ENCODE data around the gene HYAL3.
"Not testable (repeated sequence)": the region's sequence is repeated elsewhere in the genome, so short reads cannot be mapped to it uniquely, and the experiment has no call there.

The HYAL3 gene

DNA sequence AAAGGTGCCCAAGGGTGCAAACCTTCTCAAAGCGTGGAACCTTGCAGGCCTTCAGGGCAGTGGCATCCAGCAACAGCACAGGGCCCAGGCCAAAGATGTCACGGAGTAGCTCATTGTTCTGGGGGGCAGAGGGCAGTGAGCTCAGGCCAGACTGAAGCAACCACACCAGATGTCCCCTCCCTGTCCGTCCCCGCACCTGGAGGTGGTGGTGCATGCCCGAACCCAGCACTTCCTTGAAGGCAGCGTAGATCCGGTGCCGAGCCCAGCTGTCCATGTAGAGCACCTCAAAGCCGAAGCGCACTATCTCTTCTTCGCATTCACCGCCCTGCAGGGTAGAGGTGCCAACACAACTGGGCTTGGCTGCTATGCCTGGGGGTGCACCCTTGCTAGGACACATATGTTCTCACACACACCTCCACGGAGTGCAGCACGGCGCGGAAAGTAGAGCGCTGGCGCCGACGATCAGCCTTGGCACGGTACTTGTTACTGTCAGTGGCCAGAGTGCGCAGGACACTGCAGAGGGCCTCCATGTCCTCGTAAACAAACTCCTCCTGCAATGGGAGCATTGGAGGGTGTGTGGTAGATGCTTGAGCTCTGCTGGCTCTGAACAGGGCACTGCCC, 10.7 kb downstream of the HYAL3 start:
- DNase-seq = no peak

DNA sequence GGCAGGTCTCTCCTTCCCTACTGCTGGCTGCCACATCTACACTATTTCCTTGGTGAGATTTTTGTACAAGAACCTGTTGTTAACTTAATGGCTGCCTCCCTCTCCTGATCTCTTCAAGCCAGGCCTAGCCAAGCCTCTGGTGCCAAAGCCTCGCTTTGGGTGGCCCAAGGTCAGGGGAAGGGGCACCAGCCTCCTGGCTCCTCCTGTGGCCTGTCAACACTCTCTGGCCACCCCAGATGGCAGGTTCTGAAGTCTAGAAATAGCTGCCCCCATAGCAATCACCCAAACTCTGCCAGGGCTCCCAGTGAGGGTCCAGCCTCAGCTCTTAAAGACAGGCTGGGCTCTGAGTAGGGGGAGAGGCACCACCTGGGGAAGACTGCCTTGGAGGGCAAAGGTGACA, 11.9 kb downstream of the HYAL3 start:
- DNase-seq = no peak

DNA sequence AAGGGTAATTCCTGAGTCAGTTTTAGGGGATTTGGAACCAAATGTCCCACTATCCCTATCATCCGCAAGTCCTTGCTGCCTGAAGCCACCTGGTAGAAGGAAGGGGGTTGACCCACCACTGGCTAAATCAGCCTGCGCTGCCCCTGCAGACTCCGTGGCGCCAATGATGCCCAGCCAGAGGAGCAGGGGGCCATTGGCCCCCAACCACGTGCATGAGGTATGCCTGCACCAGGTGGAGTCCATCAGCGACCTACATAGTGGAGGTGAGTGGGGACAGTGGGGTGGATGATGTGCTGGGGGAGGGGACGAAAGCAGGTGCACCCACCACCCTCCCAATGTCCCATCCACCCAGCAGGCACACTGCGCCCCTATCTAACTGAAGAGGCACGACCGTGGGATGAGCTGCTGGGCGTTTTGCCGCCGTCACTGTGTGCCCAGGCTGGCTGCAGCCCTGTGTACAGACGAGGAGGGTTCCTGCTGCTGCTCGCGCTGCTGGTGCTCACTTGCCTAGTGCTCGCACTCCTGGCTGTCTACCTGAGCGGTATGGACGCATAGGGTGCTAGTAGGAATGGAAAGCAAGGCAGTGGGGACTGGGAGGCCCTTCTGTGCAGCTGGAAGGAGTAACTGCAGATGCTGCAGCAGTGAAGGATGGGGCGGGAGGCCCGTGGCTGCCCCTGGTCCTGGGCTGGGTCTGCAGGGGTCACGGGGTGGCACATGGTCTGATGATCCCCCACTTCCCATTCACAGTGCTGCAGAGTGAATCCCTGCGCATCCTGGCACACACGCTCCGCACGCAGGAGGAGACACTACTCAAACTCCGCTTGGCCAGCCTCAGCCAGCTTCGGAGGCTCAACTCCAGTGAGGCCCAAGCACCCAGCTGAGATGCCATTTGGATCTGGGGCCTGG, 12.6 kb downstream of the HYAL3 start:
- DNase-seq = no peak

DNA sequence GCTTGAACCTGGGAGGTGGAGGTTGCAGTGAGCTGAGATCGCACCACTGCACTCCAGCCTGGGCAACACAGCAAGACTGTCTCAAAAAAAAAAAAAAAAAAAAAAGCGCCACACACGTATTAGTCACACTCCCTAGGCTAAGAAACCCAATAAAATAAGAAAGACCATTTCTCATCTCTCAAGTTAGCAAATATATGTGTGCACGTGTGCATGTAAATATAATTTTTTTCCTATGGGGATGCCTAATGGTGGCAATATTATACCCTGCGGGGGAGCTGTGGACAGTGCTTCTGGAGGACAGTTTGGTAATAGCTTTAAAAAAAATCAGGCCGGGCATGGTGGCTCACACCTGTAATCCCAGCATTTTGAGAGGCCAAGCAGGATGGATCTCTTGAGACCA, 15.1 kb downstream of the HYAL3 start:
- DNase-seq = not testable (repeated sequence)

DNA sequence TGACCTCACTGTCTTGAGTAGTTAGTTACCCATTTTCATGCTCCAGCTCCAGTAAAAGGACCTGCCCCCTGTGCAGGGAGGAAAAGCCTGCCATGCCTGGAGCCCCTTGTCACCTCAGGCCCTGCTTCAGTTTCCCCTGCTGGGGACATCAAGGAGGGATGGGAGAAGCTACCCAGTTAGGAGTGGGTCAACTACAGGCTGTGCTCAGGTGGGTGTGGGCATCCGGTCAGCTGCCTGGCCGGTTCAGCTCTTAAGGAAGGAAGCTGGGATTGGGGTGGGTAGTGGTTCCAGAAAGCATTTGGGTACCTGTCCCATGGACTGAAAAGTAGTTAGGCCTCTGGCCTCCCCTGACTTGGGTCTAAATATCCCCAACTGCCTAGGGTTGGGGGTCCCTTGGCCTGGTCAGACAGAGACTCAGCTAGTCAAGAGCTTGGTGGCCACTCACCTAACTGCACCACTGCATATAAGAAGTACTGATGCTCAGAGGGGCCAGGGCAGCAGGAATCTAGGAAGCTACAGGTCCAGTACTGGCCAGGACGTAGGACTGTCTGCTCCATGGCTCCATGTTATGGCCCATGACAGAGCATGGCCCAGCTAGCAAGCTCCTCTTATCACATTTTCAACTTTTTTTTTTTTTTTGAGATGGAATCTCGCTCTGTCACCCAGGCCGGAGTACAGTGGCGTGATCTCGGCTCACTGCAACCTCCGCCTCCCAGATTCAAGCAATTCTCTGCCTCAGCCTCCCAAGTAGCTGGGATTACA, 19.8 kb downstream of the HYAL3 start:
- no peak for DNase-seq

DNA sequence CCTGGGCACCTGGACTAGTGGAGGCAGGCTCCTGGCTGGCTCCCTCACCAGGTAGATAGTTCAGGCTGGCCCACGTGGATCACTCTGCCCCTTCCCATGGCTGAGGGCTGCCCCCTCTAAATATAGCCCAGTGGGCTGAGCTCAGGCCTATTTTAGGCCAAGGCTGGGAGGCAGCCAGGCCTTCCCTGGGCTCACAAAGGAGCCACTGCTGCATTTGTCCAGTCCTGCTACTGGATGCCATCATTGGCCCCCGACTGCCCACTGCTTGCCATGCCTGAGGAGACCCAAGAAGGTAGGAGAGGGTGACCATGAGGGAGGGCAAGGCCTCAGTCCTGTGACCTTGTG, 20.4 kb downstream of the HYAL3 start, which contains the start of gene LSMEM2:
Gene LSMEM2, plus strand, starts transcription at position 208 of the 345 bp plus-strand sequence. Its CDS starts 27 bp downstream, at position 235.
- no peak for DNase-seq

DNA sequence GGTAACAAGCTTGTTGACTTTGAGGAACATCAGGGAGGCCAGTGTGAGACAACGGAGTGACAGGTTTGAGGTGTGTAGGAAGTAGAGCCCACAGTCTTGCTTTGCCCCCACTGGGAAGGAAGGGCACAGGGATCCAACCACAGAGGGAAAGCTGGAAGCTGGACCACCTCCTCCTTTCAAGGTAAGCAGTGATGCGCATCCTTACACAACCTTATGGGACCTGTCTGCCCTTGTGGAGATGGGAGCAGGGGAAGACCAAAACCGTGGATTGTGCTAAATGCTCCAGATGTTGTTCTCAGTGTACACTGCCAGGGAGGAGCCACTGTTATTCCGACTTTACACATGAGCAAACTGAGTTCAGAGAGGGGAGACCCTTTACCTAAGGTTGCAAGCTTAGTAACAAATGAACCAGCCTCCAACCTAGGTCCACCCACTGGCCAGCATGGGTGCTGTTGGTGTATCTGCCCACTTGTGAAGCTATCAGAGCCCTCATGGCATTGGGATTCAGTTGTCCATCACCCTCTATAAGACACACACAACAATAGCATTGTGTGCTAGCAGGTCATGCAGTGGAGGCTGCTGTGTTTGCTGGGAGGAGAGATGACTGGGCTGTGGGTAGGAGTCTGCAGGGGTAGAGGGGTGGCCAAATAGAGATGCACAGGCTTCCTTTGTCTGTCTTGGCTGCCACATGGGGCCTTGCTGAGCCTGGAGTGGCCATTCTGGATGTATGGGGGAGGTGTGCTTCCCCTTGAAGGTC, 20.9 kb downstream of the HYAL3 start:
- DNase-seq = no peak

DNA sequence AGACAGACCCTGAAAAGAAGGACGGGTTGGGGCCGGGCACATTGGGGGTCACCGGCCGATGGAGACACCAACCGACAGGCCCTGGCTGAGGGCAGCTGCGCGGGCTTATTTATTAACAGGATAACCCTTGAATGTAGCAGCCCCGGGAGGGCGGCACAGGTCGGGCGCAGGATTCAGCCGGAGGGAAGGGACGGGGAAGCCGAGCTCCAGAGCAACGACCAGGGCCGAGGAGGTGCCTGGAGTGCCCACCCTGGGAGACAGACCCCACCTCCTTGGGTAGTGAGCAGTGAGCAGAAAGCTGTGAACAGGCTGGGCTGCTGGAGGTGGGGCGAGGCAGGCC, 22.5 kb downstream of the HYAL3 start:
- DNase-seq = no peak

DNA sequence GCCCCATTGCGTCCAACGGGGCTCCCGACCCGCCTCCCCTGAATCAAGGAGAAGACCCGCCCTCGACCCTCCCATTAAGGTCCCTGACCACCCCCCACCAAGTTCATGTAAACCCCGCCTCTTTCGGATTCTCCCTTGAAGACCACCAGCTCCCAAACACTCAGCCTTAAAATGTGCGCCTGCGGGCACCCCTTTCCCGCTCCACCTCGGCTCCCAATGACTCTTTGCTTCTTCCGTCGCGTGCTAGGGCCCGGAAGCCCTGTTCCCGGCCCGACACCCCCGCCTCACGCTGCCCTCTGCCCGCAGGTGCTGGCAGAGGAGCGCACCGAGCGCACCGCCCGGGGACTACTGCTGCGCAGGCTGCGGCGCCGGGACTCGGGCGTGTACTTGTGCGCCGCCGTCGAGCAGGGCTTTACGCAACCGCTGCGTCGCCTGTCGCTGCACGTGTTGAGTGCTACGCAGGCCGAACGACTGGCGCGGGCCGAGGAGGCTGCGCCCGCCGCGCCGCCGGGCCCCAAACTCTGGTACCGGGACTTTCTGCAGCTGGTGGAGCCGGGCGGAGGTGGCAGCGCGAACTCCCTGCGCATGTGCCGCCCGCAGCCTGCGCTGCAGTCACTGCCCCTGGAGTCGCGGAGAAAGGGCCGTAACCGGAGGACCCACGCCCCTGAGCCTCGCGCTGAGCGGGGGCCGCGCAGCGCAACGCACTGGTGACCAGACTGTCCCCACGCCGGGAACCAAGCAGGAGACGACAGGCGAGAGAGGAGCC, 23.0 kb downstream of the HYAL3 start:
- DNase-seq = no peak

DNA sequence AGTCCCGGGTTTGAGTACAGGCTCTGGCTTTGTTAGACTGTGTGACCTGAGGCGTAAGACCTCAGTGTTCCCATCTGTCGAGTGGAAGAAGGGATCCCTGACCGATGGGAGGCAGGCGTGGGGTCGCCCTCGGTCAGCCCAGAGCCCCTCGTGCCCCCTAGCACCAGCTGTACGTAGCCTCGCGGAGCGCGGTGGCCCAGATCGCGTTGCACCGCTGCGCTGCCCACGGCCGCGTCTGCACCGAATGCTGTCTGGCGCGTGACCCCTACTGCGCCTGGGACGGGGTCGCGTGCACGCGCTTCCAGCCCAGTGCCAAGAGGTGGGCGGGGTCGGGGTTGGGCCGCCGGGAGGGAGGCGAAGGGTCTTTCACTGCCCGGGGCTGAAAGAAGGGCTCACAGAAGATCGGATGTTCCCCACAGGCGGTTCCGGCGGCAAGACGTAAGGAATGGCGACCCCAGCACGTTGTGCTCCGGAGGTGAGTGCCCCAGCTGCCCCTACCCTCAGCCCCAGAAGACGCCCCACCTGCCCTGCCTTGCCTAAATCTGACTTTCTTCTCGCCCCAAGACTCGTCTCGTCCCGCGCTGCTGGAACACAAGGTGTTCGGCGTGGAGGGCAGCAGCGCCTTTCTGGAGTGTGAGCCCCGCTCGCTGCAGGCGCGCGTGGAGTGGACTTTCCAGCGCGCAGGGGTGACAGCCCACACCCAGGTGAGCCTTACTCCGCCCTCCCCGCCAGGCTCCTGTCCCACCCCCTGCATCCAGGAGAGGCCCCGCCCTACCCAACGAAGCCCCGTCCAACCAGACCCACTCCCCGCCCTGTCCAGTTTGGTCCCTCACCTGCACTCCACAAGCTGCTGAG, 23.8 kb downstream of the HYAL3 start:
- no peak for DNase-seq

DNA sequence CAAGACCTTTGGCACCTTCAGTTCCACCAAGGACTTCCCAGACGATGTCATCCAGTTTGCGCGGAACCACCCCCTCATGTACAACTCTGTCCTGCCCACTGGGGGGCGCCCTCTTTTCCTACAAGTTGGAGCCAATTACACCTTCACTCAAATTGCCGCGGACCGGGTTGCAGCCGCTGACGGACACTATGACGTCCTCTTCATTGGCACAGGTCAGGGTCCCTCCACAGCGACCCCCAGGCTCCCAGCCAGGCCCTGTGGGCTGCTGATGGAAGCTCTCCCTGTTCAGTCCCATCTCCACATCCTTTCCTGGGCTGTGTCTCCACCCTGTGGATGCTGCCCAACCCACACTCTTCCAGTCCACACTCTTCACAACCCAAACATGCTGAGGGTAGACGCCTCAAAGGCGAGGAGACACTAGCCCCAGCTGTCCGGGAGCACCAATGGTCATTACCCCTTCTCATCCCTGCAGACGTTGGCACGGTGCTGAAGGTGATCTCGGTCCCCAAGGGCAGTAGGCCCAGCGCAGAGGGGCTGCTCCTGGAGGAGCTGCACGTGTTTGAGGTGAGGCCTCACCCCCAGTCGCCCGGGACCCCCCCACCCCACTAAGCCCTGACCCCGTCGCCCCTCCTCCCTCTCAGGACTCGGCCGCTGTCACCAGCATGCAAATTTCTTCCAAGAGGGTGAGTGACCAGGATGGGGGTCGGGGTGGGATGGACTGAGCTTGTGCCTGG, 24.7 kb downstream of the HYAL3 start:
- DNase-seq = peak; percentile 28

DNA sequence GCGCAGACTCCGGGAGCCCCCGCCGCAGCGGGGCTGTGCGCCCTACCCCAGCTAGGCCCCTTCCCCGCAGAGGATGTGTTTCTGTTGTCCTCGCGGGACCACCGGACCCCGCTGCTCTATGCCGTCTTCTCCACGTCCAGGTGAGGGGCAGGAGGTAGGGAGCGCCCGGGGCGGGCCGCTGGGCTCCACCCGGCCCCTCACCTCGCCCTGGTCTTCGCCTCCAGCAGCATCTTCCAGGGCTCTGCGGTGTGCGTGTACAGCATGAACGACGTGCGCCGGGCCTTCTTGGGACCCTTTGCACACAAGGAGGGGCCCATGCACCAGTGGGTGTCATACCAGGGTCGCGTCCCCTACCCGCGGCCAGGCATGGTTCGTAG, 25.5 kb downstream of the HYAL3 start:
- DNase-seq = no peak

DNA sequence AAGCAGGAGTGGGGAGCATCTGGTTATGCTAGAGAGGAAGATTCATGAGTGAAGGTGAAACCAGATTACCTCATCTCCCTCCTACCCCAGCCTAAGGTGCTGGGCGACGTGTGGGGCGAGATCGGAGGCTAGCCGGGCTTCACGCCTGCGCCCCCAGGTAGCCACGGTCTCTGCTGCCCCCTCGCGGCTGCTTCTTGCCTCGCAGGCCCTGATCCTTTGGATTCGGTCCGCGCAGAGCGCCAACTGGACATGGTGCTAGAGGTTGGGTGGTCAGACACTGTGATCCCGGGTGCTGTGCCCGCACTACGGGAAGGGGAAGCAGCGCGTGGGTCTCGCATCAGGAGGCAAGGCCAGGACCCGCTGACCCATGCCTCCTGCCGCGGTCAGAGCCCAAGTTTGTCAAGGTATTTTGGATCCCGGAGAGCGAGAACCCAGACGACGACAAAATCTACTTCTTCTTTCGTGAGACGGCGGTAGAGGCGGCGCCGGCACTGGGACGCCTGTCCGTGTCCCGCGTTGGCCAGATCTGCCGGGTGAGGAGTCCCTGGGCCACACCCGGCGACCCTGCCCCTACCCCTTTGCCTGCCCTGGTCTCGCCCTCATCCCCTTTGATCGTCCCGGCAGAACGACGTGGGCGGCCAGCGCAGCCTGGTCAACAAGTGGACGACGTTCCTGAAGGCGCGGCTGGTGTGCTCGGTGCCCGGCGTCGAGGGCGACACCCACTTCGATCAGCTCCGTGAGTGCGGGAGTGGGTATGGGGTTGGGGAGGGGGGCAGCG, 26.1 kb downstream of the HYAL3 start:
- peak; percentile 34 for DNase-seq

DNA sequence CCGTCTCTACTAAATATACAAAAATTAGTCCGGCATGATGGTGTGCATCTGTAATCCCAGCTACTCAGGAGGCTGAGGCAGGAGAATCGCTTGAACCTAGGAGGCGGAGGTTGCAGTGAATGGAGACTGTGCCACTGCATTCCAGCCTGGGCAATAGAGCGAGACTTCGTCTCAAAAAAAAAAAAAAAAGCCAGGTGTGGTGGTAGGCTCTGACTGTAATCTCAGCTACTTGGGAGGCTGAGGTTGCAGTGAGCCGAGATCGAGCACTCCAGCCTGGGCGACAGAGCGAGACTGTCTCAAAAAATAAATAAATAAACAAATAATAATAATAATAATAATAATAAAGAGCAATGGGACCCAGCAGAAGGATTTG, 26.7 kb downstream of the HYAL3 start:
- DNase-seq = not testable (repeated sequence)

DNA sequence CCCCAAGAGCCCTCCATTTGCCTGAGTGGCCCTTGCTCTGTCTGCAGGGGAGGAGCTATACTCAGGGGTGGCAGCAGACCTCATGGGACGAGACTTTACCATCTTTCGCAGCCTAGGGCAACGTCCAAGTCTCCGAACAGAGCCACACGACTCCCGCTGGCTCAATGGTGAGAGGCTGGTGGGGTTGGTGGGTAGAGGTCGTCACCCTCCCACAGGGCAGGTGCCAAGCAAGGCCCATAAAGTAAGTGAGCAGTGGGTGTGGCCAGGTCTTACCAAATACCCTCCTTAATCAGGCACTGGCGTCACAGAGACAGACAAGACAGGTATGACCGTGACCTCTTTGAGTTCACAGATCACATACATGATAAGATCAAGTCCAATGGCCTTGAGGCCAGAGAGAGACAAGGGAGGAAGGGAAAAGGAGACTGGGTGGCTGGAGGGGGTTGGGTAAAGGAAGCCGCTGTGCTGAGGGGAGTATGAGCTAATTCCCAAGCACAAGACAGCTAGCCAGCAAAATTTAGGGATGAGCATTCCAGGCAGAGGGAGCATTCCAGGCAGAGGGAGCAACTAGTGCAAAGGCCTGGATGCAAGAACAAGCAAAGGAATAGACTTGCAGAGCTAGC, 27.8 kb downstream of the HYAL3 start:
- DNase-seq = no peak

DNA sequence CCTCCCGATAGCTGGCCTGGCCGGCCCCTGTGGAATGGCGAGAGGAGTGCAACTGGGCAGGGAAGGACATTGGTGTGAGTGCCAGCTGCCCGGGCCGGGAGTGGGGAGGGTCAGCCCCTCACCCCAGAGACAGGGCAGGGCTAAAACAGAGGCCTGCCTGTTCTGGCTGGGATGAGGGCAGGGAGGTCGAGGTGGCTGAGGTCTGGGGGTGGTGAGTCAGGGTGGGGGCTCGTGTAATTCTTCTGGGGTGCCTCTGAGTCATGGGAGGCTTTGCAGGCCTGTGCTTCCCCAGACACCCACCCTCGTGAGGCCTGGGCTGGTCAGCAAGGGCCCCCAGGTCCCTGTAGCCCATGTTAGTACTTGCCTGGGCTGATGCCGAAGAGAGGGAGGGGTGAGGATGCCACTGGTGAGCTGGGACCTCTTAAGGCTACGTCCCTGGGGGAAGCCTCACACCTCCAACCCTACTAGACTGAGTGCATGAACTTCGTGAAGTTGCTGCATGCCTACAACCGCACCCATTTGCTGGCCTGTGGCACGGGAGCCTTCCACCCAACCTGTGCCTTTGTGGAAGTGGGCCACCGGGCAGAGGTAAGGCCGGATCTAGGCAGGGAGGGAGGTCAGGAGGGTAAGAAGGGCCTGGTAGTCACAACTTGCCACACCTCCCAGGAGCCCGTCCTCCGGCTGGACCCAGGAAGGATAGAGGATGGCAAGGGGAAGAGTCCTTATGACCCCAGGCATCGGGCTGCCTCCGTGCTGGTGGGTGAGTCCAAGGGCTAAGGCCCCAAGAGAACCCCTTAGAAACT, 28.6 kb downstream of the HYAL3 start:
- no peak for DNase-seq

DNA sequence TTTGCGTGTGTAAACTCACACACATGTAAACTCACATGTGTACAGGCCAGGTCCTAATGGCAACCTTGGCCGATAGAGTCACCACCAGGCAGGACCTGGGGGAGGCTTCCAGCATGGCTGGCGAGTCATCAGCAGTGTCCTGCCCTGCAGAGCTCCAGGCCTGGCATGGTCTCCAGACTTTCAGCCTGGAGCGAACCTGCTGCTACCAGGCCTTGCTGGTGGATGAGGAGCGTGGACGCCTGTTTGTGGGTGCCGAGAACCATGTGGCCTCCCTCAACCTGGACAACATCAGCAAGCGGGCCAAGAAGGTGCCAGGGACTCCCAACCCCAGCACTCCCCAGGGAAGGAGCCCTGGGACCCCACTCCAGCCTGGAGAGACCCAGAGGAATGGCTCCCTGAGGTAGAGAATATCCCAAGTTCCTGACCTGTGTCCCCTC, 29.2 kb downstream of the HYAL3 start:
- no peak for DNase-seq

DNA sequence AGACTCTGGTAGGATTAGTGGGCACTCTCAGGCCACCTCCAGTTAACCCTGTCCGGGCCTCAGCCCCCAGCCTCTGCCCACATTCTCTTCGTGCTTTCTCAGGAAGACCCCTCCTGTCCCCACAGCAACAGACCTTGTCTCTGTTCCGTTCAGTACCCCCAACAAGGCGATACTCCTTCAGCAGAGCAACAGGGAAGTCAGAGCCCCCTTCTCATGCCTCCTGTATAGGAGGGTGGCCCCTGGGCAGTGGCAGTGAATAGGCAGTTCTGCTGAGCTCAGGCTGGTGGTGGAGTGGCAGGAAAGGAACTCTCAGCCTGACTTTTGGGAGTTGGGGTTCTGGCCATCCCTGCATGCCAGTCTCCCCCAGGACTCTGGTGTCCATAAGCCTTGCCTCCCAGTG, 29.7 kb downstream of the HYAL3 start:
- no peak for DNase-seq

Measured in NCI-H2029 (cell line).